Natural killer cell (primary cell): Measurements from ENCODE around the gene SLC16A9. TPM values are rescaled to one million over a fixed set of nuclear protein-coding genes. Genes with fewer than 3 reads are reported as not detected.

Experiments used
- ATAC-seq, 3 donors: fragments of 150-1000 bp in 2 of 3; fragments of 200-7000 bp in 1 of 3; cut with Tn5 transposase; 1 replicate in 1 of 3; 2 replicates in 2 of 3; pipeline ENCODE4 v1.10.0; 2021; ENCODE audit warnings: mild to moderate bottlenecking in 2 of 3, moderate library complexity in 2 of 3
- DNase-seq, 2 donors: peaks; one replicate each; pipeline versions ENCODE4 v3.0.0 to v3.0.0-alpha.2; 2013 to 2021; ENCODE audit warnings: mixed read lengths in 1 of 2
- H3K27ac ChIP-seq: one replicate; pipeline ENCODE4 v1.5.1; 2013; ENCODE audit warnings: mild to moderate bottlenecking, low read length
- H3K27me3 ChIP-seq: one replicate; pipeline ENCODE4 v1.6.1; 2013; ENCODE audit warnings: low read length; ENCODE audit not compliant: control insufficient read depth, insufficient read depth
- H3K36me3 ChIP-seq: one replicate; pipeline ENCODE4 v1.6.1; 2013; ENCODE audit warnings: low read length; ENCODE audit not compliant: control insufficient read depth, insufficient read depth
- H3K4me1 ChIP-seq: one replicate; pipeline ENCODE4 v1.6.1; 2013; ENCODE audit warnings: low read length; ENCODE audit not compliant: control insufficient read depth, insufficient read depth
- H3K4me3 ChIP-seq: one replicate; pipeline ENCODE4 v1.5.1; 2013; ENCODE audit warnings: low read length
- H3K9me3 ChIP-seq: one replicate; pipeline ENCODE4 v1.6.1; 2013; ENCODE audit warnings: low read length; ENCODE audit not compliant: control insufficient read depth, insufficient read depth
- H3K27ac Mint-ChIP-seq, 2 donors: one replicate each; pipeline ENCODE4 v1.8.0; 2022; ENCODE audit warnings: mild to moderate bottlenecking in 2 of 2, mixed read lengths in 2 of 2, moderate library complexity in 1 of 2
- H3K27me3 Mint-ChIP-seq, 2 donors: one replicate each; pipeline ENCODE4 v1.8.0; 2022; ENCODE audit warnings: low read depth in 2 of 2, mixed read lengths in 2 of 2
- H3K36me3 Mint-ChIP-seq: one replicate; pipeline ENCODE4 v1.8.0; 2022; ENCODE audit warnings: mixed read lengths
- H3K4me1 Mint-ChIP-seq, 2 donors: one replicate each; pipeline ENCODE4 v1.8.0; 2022; ENCODE audit warnings: mixed read lengths in 2 of 2
- H3K4me3 Mint-ChIP-seq: one replicate; pipeline ENCODE4 v1.8.0; 2022; ENCODE audit warnings: mild to moderate bottlenecking, moderate library complexity, mixed read lengths
- H3K9me3 Mint-ChIP-seq, 2 donors: one replicate each; pipeline ENCODE4 v1.8.0; 2022; ENCODE audit warnings: mixed read lengths in 2 of 2
- WGBS: methylation state at CpG from one replicate; pipeline ENCODE4 v1.1.7; 2013; ENCODE audit warnings: missing lambda C conversion rate; ENCODE audit not compliant: insufficient coverage; 5-methylcytosine and 5-hydroxymethylcytosine counted together
- intact Hi-C: fragments of 100-400 bp; cut with micrococcal nuclease; formaldehyde crosslinking; loops from one replicate; pipeline ENCODE4 v1.14.2; 2022
- total RNA-seq, 4 donors: library from RNA; stranded (reverse); fragments of 120-200 nt in 1 of 4; gene quantifications; one replicate each; pipeline versions ENCODE4 v1.2.3 to v1.2.4, GENCODE V29; 2013 to 2022
- TF ChIP-seq, protein P1 (sequence below): fragments of 200-600 bp; IDR thresholded peaks from one replicate; pipeline ENCODE4 v1.8.0; 2022; ENCODE audit warnings: antibody characterized with exemption

SLC16A9 gene, protein sequence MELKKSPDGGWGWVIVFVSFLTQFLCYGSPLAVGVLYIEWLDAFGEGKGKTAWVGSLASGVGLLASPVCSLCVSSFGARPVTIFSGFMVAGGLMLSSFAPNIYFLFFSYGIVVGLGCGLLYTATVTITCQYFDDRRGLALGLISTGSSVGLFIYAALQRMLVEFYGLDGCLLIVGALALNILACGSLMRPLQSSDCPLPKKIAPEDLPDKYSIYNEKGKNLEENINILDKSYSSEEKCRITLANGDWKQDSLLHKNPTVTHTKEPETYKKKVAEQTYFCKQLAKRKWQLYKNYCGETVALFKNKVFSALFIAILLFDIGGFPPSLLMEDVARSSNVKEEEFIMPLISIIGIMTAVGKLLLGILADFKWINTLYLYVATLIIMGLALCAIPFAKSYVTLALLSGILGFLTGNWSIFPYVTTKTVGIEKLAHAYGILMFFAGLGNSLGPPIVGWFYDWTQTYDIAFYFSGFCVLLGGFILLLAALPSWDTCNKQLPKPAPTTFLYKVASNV
- not detected for total RNA-seq
- 0.05 TPM for total RNA-seq (2013)

DNA sequence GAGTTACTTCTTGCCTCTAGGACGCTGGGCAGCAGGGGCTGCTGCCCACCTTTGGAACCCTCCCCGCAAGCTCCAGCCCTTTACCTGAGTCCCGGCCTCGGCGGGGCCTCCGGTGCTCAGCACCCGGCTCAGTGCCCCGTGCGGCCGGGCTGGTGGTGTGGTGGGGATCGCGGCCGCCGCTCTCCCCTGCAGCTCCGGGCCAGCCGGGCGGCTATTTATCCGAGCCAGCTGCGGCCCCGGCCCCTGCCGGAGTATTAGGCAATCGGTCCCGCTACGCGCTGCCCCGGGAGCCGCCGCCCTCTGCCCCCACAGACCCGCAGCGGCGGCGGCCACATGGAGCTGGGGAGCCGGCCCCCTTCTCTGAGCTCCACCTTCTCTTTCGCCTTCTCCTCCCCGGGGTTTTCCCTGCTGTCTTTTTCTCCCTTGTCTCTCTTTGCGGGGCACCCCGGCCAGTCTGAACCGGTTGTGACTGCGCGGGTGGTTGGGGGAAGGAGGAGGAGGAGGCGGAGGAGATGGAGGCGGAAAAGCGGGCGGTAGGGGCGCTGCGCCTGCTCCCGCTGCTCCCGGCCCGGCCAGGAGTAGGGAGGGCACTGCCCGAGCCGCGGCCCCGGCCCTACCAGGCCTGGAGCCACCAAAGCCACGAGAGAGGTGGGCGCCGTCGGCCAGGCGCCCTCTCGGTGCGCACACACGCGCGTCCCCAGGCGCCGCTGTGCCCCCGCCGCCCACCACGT is at the start of gene SLC16A9:
Gene SLC16A9 (minus strand): TSS at position 456 of the 731 bp plus-strand sequence. CDS start 25,559 bp downstream, outside the sequence.
- H3K27me3 ChIP-seq = peaks cover 7% of the 10 kb centered on the region
- Mint-ChIP-seq H3K27ac (no peak within 1 kb of the TSS), H3K27me3 (peaks cover 29 to 43% of the 10 kb centered on the region in 2 donors), H3K4me1 (no peaks in the 10 kb centered on the region), H3K36me3 (no peaks in the 10 kb centered on the region), H3K9me3 (no peaks in the 10 kb centered on the region), H3K4me3 (no peak within 1 kb of the TSS)
- H3K4me3 ChIP-seq = no peak within 1 kb of the TSS
- peak in 1 of 2 donors; percentile 2 for DNase-seq
- no peaks in the 10 kb centered on the region for H3K36me3 ChIP-seq
- TF ChIP-seq, protein P1, sequence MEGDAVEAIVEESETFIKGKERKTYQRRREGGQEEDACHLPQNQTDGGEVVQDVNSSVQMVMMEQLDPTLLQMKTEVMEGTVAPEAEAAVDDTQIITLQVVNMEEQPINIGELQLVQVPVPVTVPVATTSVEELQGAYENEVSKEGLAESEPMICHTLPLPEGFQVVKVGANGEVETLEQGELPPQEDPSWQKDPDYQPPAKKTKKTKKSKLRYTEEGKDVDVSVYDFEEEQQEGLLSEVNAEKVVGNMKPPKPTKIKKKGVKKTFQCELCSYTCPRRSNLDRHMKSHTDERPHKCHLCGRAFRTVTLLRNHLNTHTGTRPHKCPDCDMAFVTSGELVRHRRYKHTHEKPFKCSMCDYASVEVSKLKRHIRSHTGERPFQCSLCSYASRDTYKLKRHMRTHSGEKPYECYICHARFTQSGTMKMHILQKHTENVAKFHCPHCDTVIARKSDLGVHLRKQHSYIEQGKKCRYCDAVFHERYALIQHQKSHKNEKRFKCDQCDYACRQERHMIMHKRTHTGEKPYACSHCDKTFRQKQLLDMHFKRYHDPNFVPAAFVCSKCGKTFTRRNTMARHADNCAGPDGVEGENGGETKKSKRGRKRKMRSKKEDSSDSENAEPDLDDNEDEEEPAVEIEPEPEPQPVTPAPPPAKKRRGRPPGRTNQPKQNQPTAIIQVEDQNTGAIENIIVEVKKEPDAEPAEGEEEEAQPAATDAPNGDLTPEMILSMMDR = no peak
- intact Hi-C loops = no loop called here
- WGBS = under 1% methylated on average over 67 of the region's 68 CpGs
- H3K27ac ChIP-seq = no peak within 1 kb of the TSS
- H3K9me3 ChIP-seq = no peaks in the 10 kb centered on the region
- ATAC-seq = peak in 1 of 3 donors; percentile 35
- H3K4me1 ChIP-seq = peaks cover 5% of the 10 kb centered on the region

DNA sequence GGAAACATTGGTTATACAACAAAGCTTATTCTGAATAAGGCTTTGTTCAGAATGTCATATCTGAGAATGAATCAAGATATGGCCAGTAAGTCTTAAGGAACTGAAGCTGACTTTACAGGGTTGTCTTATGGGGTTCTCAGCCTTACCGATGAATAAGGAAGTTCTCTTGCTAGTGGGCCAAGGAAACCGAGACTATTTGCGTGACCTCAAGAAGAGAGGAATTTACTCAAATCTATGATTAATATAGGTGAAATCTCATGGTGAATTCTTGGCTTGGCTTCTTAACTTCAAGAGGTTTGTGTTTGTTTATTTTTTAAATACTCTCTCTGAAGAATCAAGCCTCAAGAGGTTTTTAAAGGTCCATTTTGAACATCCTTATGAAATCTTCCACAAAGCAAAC is 48.3 kb upstream of the SLC16A9 start:
- H3K36me3 Mint-ChIP-seq = no peaks in the 10 kb centered on the region

DNA sequence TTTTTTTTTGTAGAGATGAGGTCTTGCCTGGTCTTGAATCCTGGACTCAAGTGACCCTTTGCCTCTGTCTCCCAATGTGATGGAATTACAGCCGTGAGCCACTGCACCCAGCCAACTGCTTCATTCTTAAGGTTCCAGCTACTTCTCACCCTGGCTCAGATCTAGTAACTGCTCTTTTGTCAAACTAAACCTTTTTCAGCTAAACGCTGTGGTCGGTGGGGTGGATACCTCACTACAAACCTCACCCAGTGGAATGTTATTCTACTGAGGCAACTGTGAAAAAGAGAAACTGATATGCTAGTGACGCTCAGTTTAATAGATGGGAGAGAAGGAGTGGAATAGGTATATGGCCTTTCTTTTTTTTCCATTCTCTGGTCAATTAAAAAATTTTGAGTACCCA is 45.3 kb upstream of the SLC16A9 start:
- TF ChIP-seq, protein P1 = no peak
- ATAC-seq = no peak
- no peak overlapping the region for H3K27ac ChIP-seq
- Mint-ChIP-seq H3K4me1 (no peaks in the 10 kb centered on the region), H3K4me3 (no peak overlapping the region), H3K27ac (no peak overlapping the region), H3K9me3 (no peaks in the 10 kb centered on the region), H3K36me3 (no peaks in the 10 kb centered on the region), H3K27me3 (peaks cover 0 to 5% of the 10 kb centered on the region in 2 donors)
- H3K4me1 ChIP-seq = no peaks in the 10 kb centered on the region
- DNase-seq = no peak
- 100% methylated on average over 1 of the region's 4 CpGs for WGBS
- H3K27me3 ChIP-seq = no peaks in the 10 kb centered on the region
- intact Hi-C loops = no loop called here
- H3K36me3 ChIP-seq = no peaks in the 10 kb centered on the region
- H3K9me3 ChIP-seq = no peaks in the 10 kb centered on the region
- H3K4me3 ChIP-seq = no peak overlapping the region

More for the DNA sequence above, 48.3 kb upstream of the SLC16A9 start:
- intact Hi-C loops = no loop called here
- Histone ChIP-seq H3K27ac (no peak overlapping the region), H3K4me1 (no peaks in the 10 kb centered on the region), H3K27me3 (no peaks in the 10 kb centered on the region), H3K36me3 (no peaks in the 10 kb centered on the region), H3K4me3 (no peak overlapping the region), H3K9me3 (no peaks in the 10 kb centered on the region)
- ATAC-seq (no peak), DNase-seq (no peak)
- Mint-ChIP-seq H3K27ac (no peak overlapping the region), H3K4me1 (no peaks in the 10 kb centered on the region), H3K4me3 (no peak overlapping the region), H3K27me3 (peaks cover 0 to 3% of the 10 kb centered on the region in 2 donors), H3K9me3 (peaks cover 0 to 3% of the 10 kb centered on the region in 2 donors)
- TF ChIP-seq, protein P1 = no peak
- 82% methylated on average over 3 of the region's 3 CpGs for whole genome bisulfite sequencing
